ENCODE measurements around the gene MAST4. TPM values are rescaled to one million over a fixed set of nuclear protein-coding genes. Genes with fewer than 3 reads are reported as not detected.

MAST4 gene
- total and polyA plus RNA-seq, 4 donors, result 3.7 to 9.5 (median 6.5) TPM

DNA sequence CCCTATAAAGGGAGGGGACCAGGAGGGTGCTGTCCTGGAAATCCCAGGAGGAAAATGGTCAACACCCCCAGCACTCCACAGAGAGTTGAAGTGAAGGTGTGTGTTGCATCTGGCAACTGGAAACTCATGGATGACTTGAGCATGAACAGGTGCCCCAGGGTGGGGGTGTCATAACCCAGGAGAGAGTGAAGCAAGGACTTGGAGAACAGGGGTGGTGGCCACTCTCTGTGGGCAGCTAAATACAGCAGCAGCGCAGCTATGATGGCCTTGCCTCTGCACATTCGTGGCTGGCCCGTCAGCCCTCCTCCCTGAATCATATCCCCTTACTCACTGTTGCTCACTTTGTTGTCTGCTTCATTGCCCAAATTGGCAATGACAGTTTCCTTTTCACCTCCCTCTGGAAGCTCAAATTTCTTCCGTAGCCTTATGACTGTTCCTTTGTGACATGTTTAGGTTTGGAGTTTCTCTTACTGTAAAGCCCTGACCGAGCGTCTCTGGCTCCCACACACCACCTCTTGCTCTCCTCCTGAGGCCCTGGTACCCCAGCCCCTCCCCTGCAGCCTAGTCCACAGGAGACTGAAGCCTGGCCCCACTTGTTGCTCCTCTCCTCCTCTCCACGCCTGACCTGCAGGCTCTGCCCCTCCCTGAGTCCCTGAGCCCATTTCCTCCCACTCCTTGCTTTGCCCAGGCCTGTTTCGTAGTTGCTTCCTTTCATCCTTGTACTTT is 414.7 kb downstream of the MAST4 start:
- Histone ChIP-seq H3K9ac (ENCODE audit: low read depth in 1 of 2, low read length in 2 of 2) (no peak overlapping the region), H3K4me1 (ENCODE audit: control insufficient read depth in 4 of 4, insufficient read depth in 4 of 4, low read length in 3 of 4) (peaks cover 9 to 79% (median 48%) of the 10 kb centered on the region in 4 donors), H3K27ac (ENCODE audit: low read depth in 1 of 2, low read length in 2 of 2) (peak overlapping the region; percentile 43 to 44), H3K27me3 (ENCODE audit: control insufficient read depth in 4 of 4, insufficient read depth in 4 of 4, low read length in 3 of 4) (no peaks in the 10 kb centered on the region), H3K4me3 (ENCODE audit: low read depth in 1 of 3, low read length in 3 of 3) (no peak overlapping the region), H3K36me3 (ENCODE audit: control insufficient read depth in 4 of 4, insufficient read depth in 3 of 4, low read depth in 1 of 4, low read length in 3 of 4) (no peaks in the 10 kb centered on the region), H3K9me3 (ENCODE audit: control insufficient read depth in 4 of 4, low read length in 3 of 4) (no peaks in the 10 kb centered on the region)
- TF ChIP-seq, protein P1, sequence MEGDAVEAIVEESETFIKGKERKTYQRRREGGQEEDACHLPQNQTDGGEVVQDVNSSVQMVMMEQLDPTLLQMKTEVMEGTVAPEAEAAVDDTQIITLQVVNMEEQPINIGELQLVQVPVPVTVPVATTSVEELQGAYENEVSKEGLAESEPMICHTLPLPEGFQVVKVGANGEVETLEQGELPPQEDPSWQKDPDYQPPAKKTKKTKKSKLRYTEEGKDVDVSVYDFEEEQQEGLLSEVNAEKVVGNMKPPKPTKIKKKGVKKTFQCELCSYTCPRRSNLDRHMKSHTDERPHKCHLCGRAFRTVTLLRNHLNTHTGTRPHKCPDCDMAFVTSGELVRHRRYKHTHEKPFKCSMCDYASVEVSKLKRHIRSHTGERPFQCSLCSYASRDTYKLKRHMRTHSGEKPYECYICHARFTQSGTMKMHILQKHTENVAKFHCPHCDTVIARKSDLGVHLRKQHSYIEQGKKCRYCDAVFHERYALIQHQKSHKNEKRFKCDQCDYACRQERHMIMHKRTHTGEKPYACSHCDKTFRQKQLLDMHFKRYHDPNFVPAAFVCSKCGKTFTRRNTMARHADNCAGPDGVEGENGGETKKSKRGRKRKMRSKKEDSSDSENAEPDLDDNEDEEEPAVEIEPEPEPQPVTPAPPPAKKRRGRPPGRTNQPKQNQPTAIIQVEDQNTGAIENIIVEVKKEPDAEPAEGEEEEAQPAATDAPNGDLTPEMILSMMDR (IDR thresholded peaks at IDR 0.05; ENCODE audit: low read depth, low read length, missing input control), result no peak
- TF ChIP-seq NR2F2 (IDR thresholded peaks at IDR 0.05), result no peak
- no peak for TF ChIP-seq JUND (IDR thresholded peaks at IDR 0.05)
- no peak for TF ChIP-seq EGR1 (IDR thresholded peaks at IDR 0.05; ENCODE audit: low read depth in 2 of 2)
- TF ChIP-seq FOXA2 (IDR thresholded peaks at IDR 0.05), result no peak
- TF ChIP-seq GABPA (IDR thresholded peaks at IDR 0.05 in 1 of 2, conservative IDR thresholded peaks at IDR 0.05 in 1 of 2), result no peak
- no peak for TF ChIP-seq RXRA (IDR thresholded peaks at IDR 0.05)
- TF ChIP-seq ATF3 (IDR thresholded peaks at IDR 0.05), result no peak
- TF ChIP-seq HNF4G (IDR thresholded peaks at IDR 0.05), result no peak
- no peak for TF ChIP-seq ZBTB33 (IDR thresholded peaks at IDR 0.05)
- TF ChIP-seq SP1 (IDR thresholded peaks at IDR 0.05), result no peak
- DNase-seq (ENCODE audit: low spot score), result no peak
- WGBS, result 72% methylated on average over 8 of the region's 8 CpGs

DNA sequence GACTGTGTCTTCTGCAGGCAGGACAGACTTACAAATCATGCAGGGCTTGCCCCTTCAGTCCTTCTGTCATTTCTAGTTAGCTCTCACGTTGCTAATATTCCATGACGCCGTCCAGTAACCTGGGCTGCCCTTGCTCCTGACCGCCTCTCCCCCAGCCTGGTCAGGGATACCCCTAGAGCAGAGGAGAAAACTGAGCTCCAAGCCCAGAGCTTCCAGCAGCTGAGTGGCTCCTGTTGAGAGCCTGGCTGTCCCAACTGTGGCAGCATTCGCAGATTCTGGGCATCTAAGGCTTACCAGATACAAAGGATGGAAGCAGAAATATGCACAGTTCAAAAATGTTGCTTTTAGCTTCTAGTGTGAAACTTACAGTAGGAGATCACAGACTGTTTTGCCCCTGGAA is 415.2 kb downstream of the MAST4 start:
- Histone ChIP-seq H3K4me3 (ENCODE audit: low read depth in 1 of 3, low read length in 3 of 3) (no peak overlapping the region), H3K4me1 (ENCODE audit: control insufficient read depth in 4 of 4, insufficient read depth in 4 of 4, low read length in 3 of 4) (peaks cover 9 to 76% (median 47%) of the 10 kb centered on the region in 4 donors), H3K36me3 (ENCODE audit: control insufficient read depth in 4 of 4, insufficient read depth in 3 of 4, low read depth in 1 of 4, low read length in 3 of 4) (no peaks in the 10 kb centered on the region), H3K9me3 (ENCODE audit: control insufficient read depth in 4 of 4, low read length in 3 of 4) (no peaks in the 10 kb centered on the region), H3K27me3 (ENCODE audit: control insufficient read depth in 4 of 4, insufficient read depth in 4 of 4, low read length in 3 of 4) (no peaks in the 10 kb centered on the region), H3K9ac (ENCODE audit: low read depth in 1 of 2, low read length in 2 of 2) (no peak overlapping the region), H3K27ac (ENCODE audit: low read depth in 1 of 2, low read length in 2 of 2) (peak overlapping the region; percentile 43 to 44)
- no peak for TF ChIP-seq EGR1 (IDR thresholded peaks at IDR 0.05; ENCODE audit: low read depth in 2 of 2)
- no peak for TF ChIP-seq FOXA1 (IDR thresholded peaks at IDR 0.05)
- no peak for TF ChIP-seq JUND (IDR thresholded peaks at IDR 0.05)
- no peak for TF ChIP-seq MAX (IDR thresholded peaks at IDR 0.05)
- TF ChIP-seq YY1 (IDR thresholded peaks at IDR 0.05), result no peak
- TF ChIP-seq ZBTB33 (IDR thresholded peaks at IDR 0.05), result no peak
- TF ChIP-seq RXRA (IDR thresholded peaks at IDR 0.05), result no peak
- no peak for TF ChIP-seq SP1 (IDR thresholded peaks at IDR 0.05)
- TF ChIP-seq TAF1 (conservative IDR thresholded peaks at IDR 0.05), result no peak
- TF ChIP-seq HNF4G (IDR thresholded peaks at IDR 0.05), result no peak
- TF ChIP-seq, protein P1 (IDR thresholded peaks at IDR 0.05; ENCODE audit: low read depth, low read length, missing input control), result no peak
- TF ChIP-seq RAD21 (IDR thresholded peaks at IDR 0.05), result no peak
- TF ChIP-seq ATF3 (IDR thresholded peaks at IDR 0.05), result no peak
- no peak for TF ChIP-seq REST (IDR thresholded peaks at IDR 0.05)
- TF ChIP-seq GABPA (IDR thresholded peaks at IDR 0.05 in 1 of 2, conservative IDR thresholded peaks at IDR 0.05 in 1 of 2), result no peak
- TF ChIP-seq FOXA2 (IDR thresholded peaks at IDR 0.05), result no peak
- WGBS, result 81% methylated on average over 5 of the region's 5 CpGs
- DNase-seq (ENCODE audit: low spot score), result no peak

Data from liver (tissue), 9 donors.